WTC11 (cell line): ENCODE measurements around the gene MYCBP2. TPM values are rescaled to one million over a fixed set of nuclear protein-coding genes. Genes with fewer than 3 reads are reported as not detected.

Experiments used
- ATAC-seq: fragments of 200-7000 bp; cut with Tn5 transposase; 2 replicates; pipeline ENCODE4 v1.10.0; 2021; ENCODE audit warnings: mild to moderate bottlenecking, moderate library complexity
- CTCF ChIA-PET: fragments of 300-600 bp; sonication (Branson Sonifier 250); formaldehyde crosslinking; loops from one replicate; lab custom pipeline; 2021; ENCODE audit warnings: antibody characterized with exemption; lab: Charles Lee
- POLR2A ChIA-PET: fragments of 350-600 bp; sonication (Branson Sonifier 250); formaldehyde crosslinking; loops from one replicate; lab custom pipeline; 2021; ENCODE audit warnings: antibody characterized with exemption; lab: Charles Lee
- DNase-seq: peaks from one replicate; pipeline ENCODE4 v3.0.0; 2021; ENCODE audit warnings: low spot score
- H3K27ac Mint-ChIP-seq: 2 replicates; pipeline ENCODE4 v1.8.0; 2021; ENCODE audit warnings: mixed read lengths
- H3K27me3 Mint-ChIP-seq: 2 replicates; pipeline ENCODE4 v1.8.0; 2021; ENCODE audit warnings: low read depth, mild to moderate bottlenecking, moderate library complexity, mixed read lengths
- H3K36me3 Mint-ChIP-seq: 2 replicates; pipeline ENCODE4 v1.8.0; 2021; ENCODE audit warnings: mixed read lengths
- H3K4me1 Mint-ChIP-seq: 2 replicates; pipeline ENCODE4 v1.8.0; 2022; ENCODE audit warnings: mixed read lengths
- H3K4me3 Mint-ChIP-seq: 2 replicates; pipeline ENCODE4 v1.8.0; 2021; ENCODE audit warnings: mild to moderate bottlenecking, moderate library complexity, mixed read lengths
- H3K9me3 Mint-ChIP-seq: 2 replicates; pipeline ENCODE4 v1.8.0; 2021; ENCODE audit warnings: mixed read lengths
- ATF1 ChIP-seq: sonication (generic); formaldehyde crosslinking; IDR thresholded peaks from 2 replicates; pipeline ENCODE4 v1.8.1; 2023; ENCODE audit warnings: mild to moderate bottlenecking, moderate library complexity, missing genetic modification reagents
- ATF2 ChIP-seq: sonication (generic); formaldehyde crosslinking; IDR thresholded peaks from 2 replicates; pipeline ENCODE4 v1.8.1; 2022; ENCODE audit warnings: low read depth, missing genetic modification reagents, borderline replicate concordance
- ATF3 ChIP-seq: sonication (generic); formaldehyde crosslinking; conservative IDR thresholded peaks from 2 replicates; pipeline ENCODE4 v1.8.1; 2022; ENCODE audit warnings: mild to moderate bottlenecking, missing genetic modification reagents
- CDX4 ChIP-seq: fragments of 250-450 bp; sonication (Bioruptor Pico); IDR thresholded peaks from 2 replicates; pipeline ENCODE4 v1.9.0; 2021; ENCODE audit warnings: moderate library complexity, mild to moderate bottlenecking, inconsistent platforms, borderline replicate concordance
- ELF4 ChIP-seq: sonication (generic); formaldehyde crosslinking; IDR thresholded peaks from 2 replicates; pipeline ENCODE4 v1.8.1; 2022; ENCODE audit warnings: low read depth, mild to moderate bottlenecking, moderate library complexity, missing genetic modification reagents
- FOXK1 ChIP-seq: sonication (generic); formaldehyde crosslinking; IDR thresholded peaks from 2 replicates; pipeline ENCODE4 v1.8.0; 2022; ENCODE audit warnings: mild to moderate bottlenecking, moderate library complexity, missing genetic modification reagents
- GABPB1 ChIP-seq: sonication (generic); formaldehyde crosslinking; IDR thresholded peaks from 2 replicates; pipeline ENCODE4 v1.8.1; 2023; ENCODE audit warnings: mild to moderate bottlenecking, missing genetic modification reagents
- GRHL2 ChIP-seq: fragments of 250-450 bp; sonication (Bioruptor Pico); IDR thresholded peaks from 2 replicates; pipeline ENCODE4 v1.8.0; 2022; ENCODE audit warnings: mild to moderate bottlenecking, moderate library complexity; ENCODE audit not compliant: insufficient replicate concordance, severe bottlenecking
- HMGA2 ChIP-seq: fragments of 250-450 bp; sonication (Bioruptor Pico); IDR thresholded peaks from 2 replicates; pipeline ENCODE4 v1.4.0; 2021; ENCODE audit warnings: mild to moderate bottlenecking, moderate library complexity
- IRF1 ChIP-seq: sonication (generic); formaldehyde crosslinking; IDR thresholded peaks from 2 replicates; pipeline ENCODE4 v1.8.0; 2023; ENCODE audit warnings: missing genetic modification reagents
- IRF2 ChIP-seq: sonication (generic); formaldehyde crosslinking; IDR thresholded peaks from 2 replicates; pipeline ENCODE4 v1.8.0; 2022; ENCODE audit warnings: low read depth, missing genetic modification reagents, borderline replicate concordance
- JUN ChIP-seq: sonication (generic); formaldehyde crosslinking; IDR thresholded peaks from 2 replicates; pipeline ENCODE4 v1.8.0; 2023; ENCODE audit warnings: mild to moderate bottlenecking, missing genetic modification reagents
- MAX ChIP-seq: sonication (generic); formaldehyde crosslinking; IDR thresholded peaks from 2 replicates; pipeline ENCODE4 v1.8.0; 2022; ENCODE audit warnings: mild to moderate bottlenecking, missing genetic modification reagents
- MXD4 ChIP-seq: fragments of 250-450 bp; sonication (Bioruptor Pico); IDR thresholded peaks from 2 replicates; pipeline ENCODE4 v1.8.0; 2021; ENCODE audit warnings: mild to moderate bottlenecking, moderate library complexity, borderline replicate concordance
- ZBTB21 ChIP-seq: sonication (generic); formaldehyde crosslinking; IDR thresholded peaks from 2 replicates; pipeline ENCODE4 v1.8.1; 2023; ENCODE audit warnings: mild to moderate bottlenecking, missing genetic modification reagents, borderline replicate concordance
- ZMAT4 ChIP-seq: fragments of 250-450 bp; sonication (Bioruptor Pico); IDR thresholded peaks from 2 replicates; pipeline ENCODE4 v1.9.0; 2021; ENCODE audit warnings: mild to moderate bottlenecking
- ZNF138 ChIP-seq: sonication (generic); formaldehyde crosslinking; conservative IDR thresholded peaks from 2 replicates; pipeline ENCODE4 v1.8.1; 2022; ENCODE audit warnings: mild to moderate bottlenecking, moderate library complexity, missing genetic modification reagents
- ZNF219 ChIP-seq: sonication (generic); formaldehyde crosslinking; IDR thresholded peaks from 2 replicates; pipeline ENCODE4 v1.8.0; 2023; ENCODE audit warnings: missing genetic modification reagents, mild to moderate bottlenecking, borderline replicate concordance
- ZNF232 ChIP-seq: sonication (generic); formaldehyde crosslinking; IDR thresholded peaks from 2 replicates; pipeline ENCODE4 v1.8.0; 2022; ENCODE audit warnings: mild to moderate bottlenecking, missing genetic modification reagents
- ZNF396 ChIP-seq: fragments of 250-450 bp; sonication (Bioruptor Pico); IDR thresholded peaks from 2 replicates; pipeline ENCODE4 v1.8.0; 2021; ENCODE audit warnings: mild to moderate bottlenecking, moderate library complexity, borderline replicate concordance
- total RNA-seq: library from RNA; stranded (reverse); gene quantifications from 3 replicates; pipeline ENCODE4 v1.2.3, GENCODE V29; 2021

Gene MYCBP2
- total RNA-seq, 1 experiment from 2014 or later: 54.3 TPM

- Mint-ChIP-seq H3K9me3 (peaks cover 5% of the 10 kb centered on the region), H3K27me3 (no peaks in the 10 kb centered on the region), H3K4me1 (peaks cover 26% of the 10 kb centered on the region), H3K36me3 (peaks cover 26% of the 10 kb centered on the region), H3K27ac (peak overlapping the region; percentile 79), H3K4me3 (no peak overlapping the region)
- ChIA-PET POLR2A (no interaction called here), CTCF (interaction anchor here (0.8 kb wide), 2 partner anchors 68 to 270 kb away, joined by 3 to 4 read pairs; no protein-coding TSS in a partner anchor)
- ATAC-seq (peak; percentile 43), DNase-seq (no peak)
- TF ChIP-seq ZMAT4 (no peak), ZBTB21 (CRISPR knock-in tag) (no peak), MAX (no peak), FOXK1 (no peak), ZNF232 (no peak), ZNF219 (CRISPR knock-in tag) (no peak), CDX4 (CRISPR knock-in tag) (no peak), IRF1 (no peak)
These were observed 279.1 kb downstream of the MYCBP2 start for GRCh38 chr13:77047649-77048343.

GRCh38 chr13:77042566-77043177 is 284.2 kb downstream of the MYCBP2 start:
- no peak for DNase-seq
- peak overlapping the region; percentile 67; the same call in 1 of the 2 replicates for H3K27ac Mint-ChIP-seq
- no peak for TF ChIP-seq ATF2 (CRISPR knock-in tag)
- POLR2A ChIA-PET: no interaction called here
- CTCF ChIA-PET: no interaction called here
- ATAC-seq: no peak
- peaks cover 6% of the 10 kb centered on the region for H3K9me3 Mint-ChIP-seq
- no peaks in the 10 kb centered on the region for H3K27me3 Mint-ChIP-seq
- peaks cover under 1% of the 10 kb centered on the region for H3K4me1 Mint-ChIP-seq
- H3K36me3 Mint-ChIP-seq: peaks cover 12% of the 10 kb centered on the region
- H3K4me3 Mint-ChIP-seq: no peak overlapping the region

- H3K4me1 Mint-ChIP-seq: no peaks in the 10 kb centered on the region
- H3K27ac Mint-ChIP-seq: no peak overlapping the region
These were observed 286.1 kb downstream of the MYCBP2 start for GRCh38 chr13:77040835-77041234.

More at GRCh38 chr13:77040835-77041234, 286.1 kb downstream of the MYCBP2 start:
- DNase-seq (no peak), ATAC-seq (no peak)
- H3K36me3 Mint-ChIP-seq: no peaks in the 10 kb centered on the region
- ChIA-PET POLR2A (no interaction called here), CTCF (no interaction called here)
- no peak overlapping the region for H3K4me3 Mint-ChIP-seq
- TF ChIP-seq ZNF396: no peak
- TF ChIP-seq CDX4 (CRISPR knock-in tag): no peak
- no peak for TF ChIP-seq ATF3
- no peak for TF ChIP-seq GRHL2
- TF ChIP-seq ELF4 (CRISPR knock-in tag): no peak
- TF ChIP-seq IRF2 (CRISPR knock-in tag): no peak
- TF ChIP-seq ZNF138 (CRISPR knock-in tag): no peak
- no peak for TF ChIP-seq ZBTB21 (CRISPR knock-in tag)
- TF ChIP-seq GABPB1: no peak
- TF ChIP-seq ZNF232: no peak
- no peak for TF ChIP-seq MXD4 (CRISPR knock-in tag)
- TF ChIP-seq HMGA2 (CRISPR knock-in tag): no peak
- TF ChIP-seq JUN (CRISPR knock-in tag): no peak
- TF ChIP-seq ATF1: no peak
- H3K27me3 Mint-ChIP-seq: no peaks in the 10 kb centered on the region
- H3K9me3 Mint-ChIP-seq: peaks cover 6% of the 10 kb centered on the region
